Muscle of leg (tissue), 11 donors: ENCODE results near the gene NIPAL1. TPM values are rescaled to one million over a fixed set of nuclear protein-coding genes. Genes with fewer than 3 reads are reported as not detected.

Source experiments
- DNase-seq: peaks from one replicate; pipeline ENCODE4 v3.0.0; 2013
- H3K27ac ChIP-seq: one replicate; pipeline ENCODE4 v1.5.1; 2013; ENCODE audit warnings: mild to moderate bottlenecking, low read length, control low read depth
- H3K27me3 ChIP-seq: one replicate; pipeline ENCODE4 v1.6.1; 2013; ENCODE audit warnings: low read length; ENCODE audit not compliant: control insufficient read depth, insufficient read depth
- H3K36me3 ChIP-seq: one replicate; pipeline ENCODE4 v1.6.1; 2013; ENCODE audit warnings: low read length; ENCODE audit not compliant: control insufficient read depth, insufficient read depth
- H3K4me1 ChIP-seq: one replicate; pipeline ENCODE4 v1.6.1; 2013; ENCODE audit warnings: low read length; ENCODE audit not compliant: control insufficient read depth, insufficient read depth
- H3K4me3 ChIP-seq: one replicate; pipeline ENCODE4 v1.5.1; 2013; ENCODE audit warnings: low read length, control low read depth
- H3K9me3 ChIP-seq: replicated peaks from 2 replicates; pipeline ENCODE4 v1.6.1; 2013; ENCODE audit warnings: low read depth, low read length; ENCODE audit not compliant: control insufficient read depth
- WGBS: methylation state at CpG from one replicate; pipeline ENCODE4 v1.1.5; 2013; ENCODE audit warnings: missing lambda C conversion rate; ENCODE audit not compliant: insufficient coverage; 5-methylcytosine and 5-hydroxymethylcytosine counted together
- polyA plus RNA-seq, 8 donors: library from polyadenylated mRNA; unstranded; fragments of 120-200 nt; gene quantifications; one replicate each; pipeline versions ENCODE4 v1.2.1 to v1.2.3, GENCODE V29; 2013; ENCODE audit warnings: inconsistent platforms in 1 of 8, low replicate concordance in 1 of 8; ENCODE audit not compliant: insufficient read length in 8 of 8, insufficient read depth in 1 of 8
- total RNA-seq: library from RNA; stranded (reverse); fragments of 120-200 nt; gene quantifications from one replicate; pipeline ENCODE4 v1.2.4, GENCODE V29; 2013

NIPAL1 gene
- total and polyA plus RNA-seq, 9 donors = 1.5 to 3.1 (median 2.5) TPM

GRCh38 chr4:48022192-48022799, 5.7 kb downstream of the NIPAL1 start:
- H3K4me3 ChIP-seq = no peak overlapping the region
- peaks cover 13% of the 10 kb centered on the region for H3K27me3 ChIP-seq
- no peak overlapping the region for H3K27ac ChIP-seq
- no peaks in the 10 kb centered on the region for H3K36me3 ChIP-seq
- H3K9me3 ChIP-seq = no peaks in the 10 kb centered on the region
- peaks cover 4% of the 10 kb centered on the region for H3K4me1 ChIP-seq
- no peak for DNase-seq
- WGBS = 92% methylated on average over 2 of the region's 3 CpGs

GRCh38 chr4:48024522-48024921, 8.0 kb downstream of the NIPAL1 start:
- Histone ChIP-seq H3K27ac (no peak overlapping the region), H3K4me3 (no peak overlapping the region), H3K27me3 (peaks cover 3% of the 10 kb centered on the region), H3K4me1 (peaks cover 2% of the 10 kb centered on the region), H3K36me3 (no peaks in the 10 kb centered on the region), H3K9me3 (no peaks in the 10 kb centered on the region)
- no CpG with 5 or more reads among the region's 4 CpGs for WGBS
- DNase-seq = no peak

- no peak overlapping the region for H3K4me3 ChIP-seq
- H3K27ac ChIP-seq = no peak overlapping the region
- H3K4me1 ChIP-seq = peaks cover 2% of the 10 kb centered on the region
- H3K36me3 ChIP-seq = no peaks in the 10 kb centered on the region
- 0% methylated on average over 1 of the region's 2 CpGs for WGBS
- DNase-seq = peak; percentile 48
- peaks cover 3% of the 10 kb centered on the region for H3K27me3 ChIP-seq
- H3K9me3 ChIP-seq = no peaks in the 10 kb centered on the region
Measured at GRCh38 chr4:48025005-48025404, 8.4 kb downstream of the NIPAL1 start.

GRCh38 chr4:48027653-48028052, 11.1 kb downstream of the NIPAL1 start:
- Histone ChIP-seq H3K4me3 (no peak overlapping the region), H3K9me3 (no peaks in the 10 kb centered on the region), H3K4me1 (peaks cover 2% of the 10 kb centered on the region), H3K36me3 (no peaks in the 10 kb centered on the region), H3K27me3 (no peaks in the 10 kb centered on the region), H3K27ac (no peak overlapping the region)
- DNase-seq = no peak

- WGBS = no CpG with 5 or more reads among the region's 2 CpGs
- no peak for DNase-seq
- no peak overlapping the region for H3K4me3 ChIP-seq
- H3K27me3 ChIP-seq = no peaks in the 10 kb centered on the region
- no peaks in the 10 kb centered on the region for H3K36me3 ChIP-seq
- peaks cover 2% of the 10 kb centered on the region for H3K4me1 ChIP-seq
- H3K9me3 ChIP-seq = no peaks in the 10 kb centered on the region
- H3K27ac ChIP-seq = no peak overlapping the region
Measured at GRCh38 chr4:48028696-48029095, 12.1 kb downstream of the NIPAL1 start.

GRCh38 chr4:48030470-48030869, 13.9 kb downstream of the NIPAL1 start:
- Histone ChIP-seq H3K27ac (no peak overlapping the region), H3K9me3 (no peaks in the 10 kb centered on the region), H3K4me3 (no peak overlapping the region), H3K4me1 (no peaks in the 10 kb centered on the region), H3K36me3 (no peaks in the 10 kb centered on the region), H3K27me3 (no peaks in the 10 kb centered on the region)
- WGBS = 80% methylated on average over 1 of the region's 3 CpGs
- DNase-seq = no peak

- Histone ChIP-seq H3K9me3 (no peaks in the 10 kb centered on the region), H3K4me1 (no peaks in the 10 kb centered on the region), H3K36me3 (no peaks in the 10 kb centered on the region), H3K27ac (no peak overlapping the region), H3K4me3 (no peak overlapping the region), H3K27me3 (no peaks in the 10 kb centered on the region)
- peak; percentile 51 for DNase-seq
- WGBS = 94% methylated on average over 3 of the region's 12 CpGs
Measured at GRCh38 chr4:48031802-48032525, 15.4 kb downstream of the NIPAL1 start.

- Histone ChIP-seq H3K27me3 (no peaks in the 10 kb centered on the region), H3K27ac (no peak overlapping the region), H3K36me3 (no peaks in the 10 kb centered on the region), H3K4me1 (no peaks in the 10 kb centered on the region), H3K9me3 (no peaks in the 10 kb centered on the region), H3K4me3 (no peak overlapping the region)
- no peak for DNase-seq
Measured at GRCh38 chr4:48032721-48033120, 16.1 kb downstream of the NIPAL1 start.

- no peaks in the 10 kb centered on the region for H3K9me3 ChIP-seq
- H3K27ac ChIP-seq = no peak overlapping the region
- no peak for DNase-seq
- H3K4me3 ChIP-seq = no peak overlapping the region
- no peaks in the 10 kb centered on the region for H3K36me3 ChIP-seq
- no peaks in the 10 kb centered on the region for H3K27me3 ChIP-seq
- no peaks in the 10 kb centered on the region for H3K4me1 ChIP-seq
Measured at GRCh38 chr4:48033412-48033811, 16.8 kb downstream of the NIPAL1 start.

GRCh38 chr4:48033825-48034413, 17.3 kb downstream of the NIPAL1 start:
- DNase-seq = peak; percentile 15
- Histone ChIP-seq H3K27me3 (no peaks in the 10 kb centered on the region), H3K4me1 (no peaks in the 10 kb centered on the region), H3K36me3 (no peaks in the 10 kb centered on the region), H3K9me3 (no peaks in the 10 kb centered on the region), H3K27ac (no peak overlapping the region), H3K4me3 (no peak overlapping the region)
- whole genome bisulfite sequencing = no CpG with 5 or more reads among the region's 1 CpG
